Ascending aorta (tissue), 2 donors: Measurements from ENCODE around the gene MARCHF10. TPM values are rescaled to one million over a fixed set of nuclear protein-coding genes. Genes with fewer than 3 reads are reported as not detected.
A peak's percentile ranks its signal among the peaks of the same experiment; 100 is the strongest.

Source experiments
- DNase-seq, 2 donors: peaks; one replicate each; pipeline ENCODE4 v3.0.0-alpha.2; 2019; ENCODE audit warnings: low spot score in 2 of 2
- H3K27ac ChIP-seq, 2 donors: fragments of 200-600 bp; sonication (generic); one replicate each; pipeline ENCODE4 v1.5.1; 2016 to 2017; ENCODE audit warnings: mild to moderate bottlenecking in 1 of 2
- H3K27me3 ChIP-seq: fragments of 200-600 bp; sonication (generic); one replicate; pipeline ENCODE4 v1.5.1; 2017
- H3K36me3 ChIP-seq, 2 donors: fragments of 200-600 bp; sonication (generic); one replicate each; pipeline ENCODE4 v1.5.1; 2016
- H3K4me1 ChIP-seq, 2 donors: fragments of 200-600 bp; sonication (generic); one replicate each; pipeline ENCODE4 v1.5.1; 2016 to 2017; ENCODE audit warnings: mild to moderate bottlenecking in 1 of 2
- H3K4me3 ChIP-seq, 2 donors: fragments of 200-600 bp; sonication (generic); one replicate each; pipeline ENCODE4 v1.5.1; 2016 to 2017; ENCODE audit warnings: mild to moderate bottlenecking in 1 of 2
- H3K9me3 ChIP-seq, 2 donors: fragments of 200-600 bp; sonication (generic); one replicate each; pipeline ENCODE4 v1.5.1; 2016
- intact Hi-C: fragments of 100-400 bp; cut with DNase I; formaldehyde crosslinking; loops from one replicate; pipeline ENCODE4 v1.15.1; 2023
- total RNA-seq: library from RNA; depleted of rRNA; stranded (reverse); fragments of >200 nt; gene quantifications from one replicate; pipeline ENCODE4 v1.1.0, GENCODE V29; 2016
- TF ChIP-seq, protein P1 (sequence below), 3 experiments: fragments of 200-600 bp in 2 of 3; fragments of 450-650 bp in 1 of 3; sonication (generic) in 2 of 3; IDR thresholded peaks; one replicate each; pipeline ENCODE4 v1.5.1; 2016 to 2019; ENCODE audit warnings: antibody characterized with exemption in 3 of 3, mild to moderate bottlenecking in 1 of 3, moderate library complexity in 1 of 3

MARCHF10 gene, protein sequence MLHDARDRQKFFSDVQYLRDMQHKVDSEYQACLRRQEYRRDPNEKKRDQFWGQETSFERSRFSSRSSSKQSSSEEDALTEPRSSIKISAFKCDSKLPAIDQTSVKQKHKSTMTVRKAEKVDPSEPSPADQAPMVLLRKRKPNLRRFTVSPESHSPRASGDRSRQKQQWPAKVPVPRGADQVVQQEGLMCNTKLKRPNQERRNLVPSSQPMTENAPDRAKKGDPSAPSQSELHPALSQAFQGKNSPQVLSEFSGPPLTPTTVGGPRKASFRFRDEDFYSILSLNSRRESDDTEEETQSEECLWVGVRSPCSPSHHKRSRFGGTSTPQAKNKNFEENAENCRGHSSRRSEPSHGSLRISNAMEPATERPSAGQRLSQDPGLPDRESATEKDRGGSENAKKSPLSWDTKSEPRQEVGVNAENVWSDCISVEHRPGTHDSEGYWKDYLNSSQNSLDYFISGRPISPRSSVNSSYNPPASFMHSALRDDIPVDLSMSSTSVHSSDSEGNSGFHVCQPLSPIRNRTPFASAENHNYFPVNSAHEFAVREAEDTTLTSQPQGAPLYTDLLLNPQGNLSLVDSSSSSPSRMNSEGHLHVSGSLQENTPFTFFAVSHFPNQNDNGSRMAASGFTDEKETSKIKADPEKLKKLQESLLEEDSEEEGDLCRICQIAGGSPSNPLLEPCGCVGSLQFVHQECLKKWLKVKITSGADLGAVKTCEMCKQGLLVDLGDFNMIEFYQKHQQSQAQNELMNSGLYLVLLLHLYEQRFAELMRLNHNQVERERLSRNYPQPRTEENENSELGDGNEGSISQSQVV
- not detected for total RNA-seq

DNA sequence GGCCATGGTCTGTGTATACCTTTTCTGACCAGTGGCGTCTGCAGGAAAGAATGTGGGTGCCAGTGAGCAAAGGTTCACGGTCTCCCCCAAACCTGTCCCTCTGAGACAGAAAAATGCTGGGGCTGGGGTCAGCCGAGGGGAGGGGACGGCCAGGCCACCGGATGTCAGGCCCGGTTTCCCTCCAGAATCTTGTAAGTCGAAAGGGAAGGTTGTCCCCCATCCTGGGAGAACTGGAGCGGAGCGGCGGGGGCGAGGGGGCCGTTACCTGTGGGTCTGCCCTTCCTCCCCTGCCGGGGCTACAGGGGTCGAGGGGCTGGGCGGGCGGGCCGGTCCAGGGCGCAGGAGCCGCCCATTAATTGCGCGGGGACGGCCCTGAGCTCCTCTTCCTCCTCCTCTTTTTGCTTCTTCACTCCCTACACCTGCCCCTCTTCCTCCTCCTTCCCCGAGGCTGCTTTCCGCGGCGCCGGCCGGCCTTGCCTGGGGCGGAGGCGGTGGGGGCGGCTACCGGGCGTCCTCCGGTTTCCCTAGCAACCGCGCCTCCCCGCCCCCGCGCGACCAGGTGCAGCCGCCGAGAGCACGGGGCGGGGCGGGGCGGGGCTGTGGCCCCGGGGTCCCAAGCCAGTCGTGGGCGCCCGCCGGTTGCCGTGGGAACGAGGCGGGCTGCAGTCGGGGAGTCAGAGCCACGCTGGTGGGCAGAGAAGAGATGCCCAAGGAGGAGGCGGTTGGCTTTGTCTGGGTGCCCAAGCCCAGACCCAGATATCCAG is at the start of gene MARCHF10:
Gene MARCHF10, minus strand, starts transcription at position 503 of the 764 bp plus-strand sequence. CDS start 6,579 bp downstream, outside the sequence.
- DNase-seq, result no peak
- no peaks in the 10 kb centered on the region for H3K36me3 ChIP-seq
- no peak within 1 kb of the TSS for H3K27ac ChIP-seq
- peak within 1 kb of the TSS; percentile 48 to 61 for H3K4me3 ChIP-seq
- H3K4me1 ChIP-seq, result peaks cover 0 to 7% of the 10 kb centered on the region in 2 donors
- H3K9me3 ChIP-seq, result no peaks in the 10 kb centered on the region
- H3K27me3 ChIP-seq, result no peaks in the 10 kb centered on the region
- TF ChIP-seq, protein P1, sequence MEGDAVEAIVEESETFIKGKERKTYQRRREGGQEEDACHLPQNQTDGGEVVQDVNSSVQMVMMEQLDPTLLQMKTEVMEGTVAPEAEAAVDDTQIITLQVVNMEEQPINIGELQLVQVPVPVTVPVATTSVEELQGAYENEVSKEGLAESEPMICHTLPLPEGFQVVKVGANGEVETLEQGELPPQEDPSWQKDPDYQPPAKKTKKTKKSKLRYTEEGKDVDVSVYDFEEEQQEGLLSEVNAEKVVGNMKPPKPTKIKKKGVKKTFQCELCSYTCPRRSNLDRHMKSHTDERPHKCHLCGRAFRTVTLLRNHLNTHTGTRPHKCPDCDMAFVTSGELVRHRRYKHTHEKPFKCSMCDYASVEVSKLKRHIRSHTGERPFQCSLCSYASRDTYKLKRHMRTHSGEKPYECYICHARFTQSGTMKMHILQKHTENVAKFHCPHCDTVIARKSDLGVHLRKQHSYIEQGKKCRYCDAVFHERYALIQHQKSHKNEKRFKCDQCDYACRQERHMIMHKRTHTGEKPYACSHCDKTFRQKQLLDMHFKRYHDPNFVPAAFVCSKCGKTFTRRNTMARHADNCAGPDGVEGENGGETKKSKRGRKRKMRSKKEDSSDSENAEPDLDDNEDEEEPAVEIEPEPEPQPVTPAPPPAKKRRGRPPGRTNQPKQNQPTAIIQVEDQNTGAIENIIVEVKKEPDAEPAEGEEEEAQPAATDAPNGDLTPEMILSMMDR (IDR thresholded peaks at IDR 0.05), result no peak
- intact Hi-C loops, result no loop called here

DNA sequence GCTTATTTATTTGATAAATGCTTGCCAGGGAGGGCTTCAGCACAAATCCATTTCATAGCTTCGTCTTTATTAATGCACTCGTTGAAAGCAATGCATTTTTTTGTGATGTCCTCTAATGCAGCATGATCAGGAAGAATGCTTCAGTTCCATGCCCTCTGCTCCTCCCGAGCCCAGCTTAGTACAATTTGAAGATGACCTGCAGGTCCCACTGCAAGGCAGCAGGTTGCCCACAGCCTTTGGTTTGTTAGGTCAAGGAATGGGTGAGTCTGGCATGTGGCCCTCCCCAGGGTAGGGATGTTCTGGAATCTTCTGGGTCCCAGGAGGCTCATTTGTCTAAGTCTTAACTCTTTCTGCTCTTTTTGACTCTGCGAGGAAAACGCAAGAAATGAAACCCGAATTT is 49.4 kb upstream of the MARCHF10 start:
- peaks cover 3 to 6% of the 10 kb centered on the region in 2 donors for H3K4me1 ChIP-seq
- no peak overlapping the region for H3K4me3 ChIP-seq
- H3K36me3 ChIP-seq, result no peaks in the 10 kb centered on the region
- H3K27me3 ChIP-seq, result no peaks in the 10 kb centered on the region
- intact Hi-C loops, result no loop called here
- no peak for DNase-seq
- no peak overlapping the region for H3K27ac ChIP-seq
- no peaks in the 10 kb centered on the region for H3K9me3 ChIP-seq
- TF ChIP-seq, protein P1 (IDR thresholded peaks at IDR 0.05), result no peak

DNA sequence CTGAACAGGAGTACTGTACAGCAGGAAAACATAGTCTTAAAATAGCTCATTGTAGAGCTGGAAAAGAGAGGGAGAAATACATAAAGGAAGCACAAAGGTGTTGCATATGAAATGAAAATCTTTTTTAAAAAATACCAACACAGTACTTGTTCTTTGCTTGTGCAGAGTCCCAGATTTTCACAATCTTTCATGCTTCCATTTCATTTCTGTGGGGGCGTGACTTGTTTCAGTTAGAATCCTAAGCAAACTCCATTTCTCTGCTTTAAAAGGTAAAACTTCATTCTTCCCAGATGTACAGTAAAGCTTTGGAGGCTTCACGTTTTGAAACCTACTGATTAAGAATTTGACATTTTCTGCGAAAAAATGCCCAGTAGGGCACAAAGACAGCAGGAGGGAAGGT is 48.5 kb upstream of the MARCHF10 start:
- TF ChIP-seq, protein P1 (IDR thresholded peaks at IDR 0.05), result no peak
- Histone ChIP-seq H3K36me3 (no peaks in the 10 kb centered on the region), H3K4me1 (peaks cover 3 to 6% of the 10 kb centered on the region in 2 donors), H3K4me3 (no peak overlapping the region), H3K9me3 (no peaks in the 10 kb centered on the region), H3K27ac (no peak overlapping the region), H3K27me3 (no peaks in the 10 kb centered on the region)
- intact Hi-C loops, result no loop called here
- DNase-seq, result no peak

DNA sequence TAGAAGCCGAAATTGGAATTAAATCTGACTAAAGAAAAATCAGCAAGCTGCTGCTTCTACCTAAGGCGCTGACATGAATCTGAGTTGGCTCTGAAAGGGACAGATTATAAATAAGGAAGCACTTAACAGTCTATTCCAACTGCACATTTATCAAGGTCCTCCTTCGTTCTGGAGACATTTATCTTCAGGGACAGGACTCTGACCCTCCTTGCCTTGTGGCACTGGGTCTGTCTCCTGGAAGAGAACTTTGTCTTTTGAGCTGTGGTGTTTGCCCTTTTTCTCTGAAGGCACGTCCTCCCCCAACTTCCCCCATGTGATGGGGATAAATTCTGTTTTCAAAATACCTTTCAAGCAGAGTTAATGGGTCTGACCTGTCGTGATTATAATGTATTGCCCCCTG is 47.0 kb upstream of the MARCHF10 start:
- no peaks in the 10 kb centered on the region for H3K9me3 ChIP-seq
- no peaks in the 10 kb centered on the region for H3K27me3 ChIP-seq
- DNase-seq, result no peak
- H3K4me1 ChIP-seq, result peaks cover 3 to 6% of the 10 kb centered on the region in 2 donors
- no peak overlapping the region for H3K4me3 ChIP-seq
- no peaks in the 10 kb centered on the region for H3K36me3 ChIP-seq
- TF ChIP-seq, protein P1 (IDR thresholded peaks at IDR 0.05), result no peak
- H3K27ac ChIP-seq, result no peak overlapping the region
- intact Hi-C loops, result no loop called here

DNA sequence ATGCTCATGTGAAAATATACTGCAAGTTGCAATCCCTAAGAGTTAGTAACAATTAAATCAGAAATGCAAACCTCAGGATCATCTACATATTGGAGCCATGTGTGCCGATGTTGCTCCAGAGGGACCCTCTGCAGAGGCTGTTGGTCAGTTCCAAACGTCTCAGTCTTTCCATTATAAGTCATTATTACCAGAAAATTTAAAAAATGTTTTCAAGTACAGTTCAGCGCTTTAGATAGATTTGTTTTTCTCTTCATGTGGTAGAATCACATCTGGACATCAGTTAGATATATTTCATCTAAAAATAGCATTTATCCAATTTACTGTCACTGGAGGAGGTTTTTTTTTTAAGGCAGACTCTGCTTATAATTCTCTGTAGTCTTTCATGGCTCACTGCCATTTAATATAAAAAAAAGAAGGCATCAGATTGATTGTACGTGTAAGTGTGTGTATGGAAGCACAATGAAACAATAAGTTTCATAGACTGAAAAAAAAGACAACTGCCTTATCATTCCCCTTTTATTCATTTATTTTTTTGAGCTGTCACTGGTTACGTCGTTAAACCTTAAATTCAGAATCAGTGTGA is 46.1 kb upstream of the MARCHF10 start:
- Histone ChIP-seq H3K36me3 (no peaks in the 10 kb centered on the region), H3K9me3 (no peaks in the 10 kb centered on the region), H3K4me1 (peaks cover 3% of the 10 kb centered on the region in 2 donors), H3K4me3 (no peak overlapping the region), H3K27me3 (no peaks in the 10 kb centered on the region), H3K27ac (no peak overlapping the region)
- TF ChIP-seq, protein P1 (IDR thresholded peaks at IDR 0.05), result no peak
- DNase-seq, result no peak
- intact Hi-C loops, result no loop called here
